ENCODE measurements around the gene CNTN2.

DNA sequence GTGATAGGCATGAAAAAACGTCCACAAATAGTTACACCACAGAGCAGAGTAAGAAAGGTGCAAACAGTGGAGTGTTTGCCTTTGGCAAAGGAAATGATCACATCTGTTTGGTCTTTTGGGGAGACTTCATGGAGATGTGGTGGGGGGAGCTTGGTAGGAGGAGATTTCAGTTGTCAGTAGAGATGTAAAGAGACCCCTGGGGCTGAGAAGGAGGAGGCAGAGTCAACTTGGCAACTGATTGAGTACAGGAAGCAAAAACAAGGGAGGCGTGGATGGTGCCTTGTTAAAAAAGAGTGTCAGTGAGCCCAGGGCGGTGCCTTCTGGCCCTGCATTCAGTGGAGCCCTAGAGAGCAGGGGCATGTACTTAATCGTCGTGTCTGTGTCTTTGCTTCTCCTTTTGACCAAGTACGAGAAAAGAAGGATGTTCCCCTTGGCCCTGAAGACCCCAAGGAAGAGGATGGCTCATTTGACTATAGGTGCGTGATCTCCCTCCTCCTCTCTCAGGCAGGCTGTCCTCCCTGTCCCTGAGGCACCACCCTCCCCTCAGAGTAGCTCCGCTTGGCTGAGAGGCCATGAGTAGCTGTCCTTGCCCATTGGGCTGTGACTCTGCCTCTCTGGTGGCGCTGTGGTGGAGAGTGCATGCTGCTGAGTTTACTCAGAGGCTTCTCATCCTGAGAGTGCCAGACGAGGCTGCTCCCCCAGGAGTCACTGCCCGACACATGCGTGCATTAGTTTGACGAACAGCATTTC lies 30.4 kb upstream of the CNTN2 start:
- TF ChIP-seq, protein P1, sequence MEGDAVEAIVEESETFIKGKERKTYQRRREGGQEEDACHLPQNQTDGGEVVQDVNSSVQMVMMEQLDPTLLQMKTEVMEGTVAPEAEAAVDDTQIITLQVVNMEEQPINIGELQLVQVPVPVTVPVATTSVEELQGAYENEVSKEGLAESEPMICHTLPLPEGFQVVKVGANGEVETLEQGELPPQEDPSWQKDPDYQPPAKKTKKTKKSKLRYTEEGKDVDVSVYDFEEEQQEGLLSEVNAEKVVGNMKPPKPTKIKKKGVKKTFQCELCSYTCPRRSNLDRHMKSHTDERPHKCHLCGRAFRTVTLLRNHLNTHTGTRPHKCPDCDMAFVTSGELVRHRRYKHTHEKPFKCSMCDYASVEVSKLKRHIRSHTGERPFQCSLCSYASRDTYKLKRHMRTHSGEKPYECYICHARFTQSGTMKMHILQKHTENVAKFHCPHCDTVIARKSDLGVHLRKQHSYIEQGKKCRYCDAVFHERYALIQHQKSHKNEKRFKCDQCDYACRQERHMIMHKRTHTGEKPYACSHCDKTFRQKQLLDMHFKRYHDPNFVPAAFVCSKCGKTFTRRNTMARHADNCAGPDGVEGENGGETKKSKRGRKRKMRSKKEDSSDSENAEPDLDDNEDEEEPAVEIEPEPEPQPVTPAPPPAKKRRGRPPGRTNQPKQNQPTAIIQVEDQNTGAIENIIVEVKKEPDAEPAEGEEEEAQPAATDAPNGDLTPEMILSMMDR (IDR thresholded peaks at IDR 0.05; ENCODE audit: low read depth, low read length): no peak
- TF ChIP-seq POLR2A (IDR thresholded peaks at IDR 0.05; ENCODE audit: extremely low read depth, insufficient read length): no peak
